ENCODE data around the gene CERK. TPM values are rescaled to one million over a fixed set of nuclear protein-coding genes. Genes with fewer than 3 reads are reported as not detected.

Gene CERK
- total RNA-seq, 1 donor from 2014 or later = 67.5 TPM

GRCh38 chr22:46779023-46779422 is 41.0 kb upstream of the CERK start:
- H3K36me3 Mint-ChIP-seq = peaks cover 4% of the 10 kb centered on the region
- peaks cover 38% of the 10 kb centered on the region for H3K4me1 Mint-ChIP-seq (ENCODE audit: unreplicated experiment)
- no peak for DNase-seq (ENCODE audit: extremely low spot score, unreplicated experiment)
- no peaks in the 10 kb centered on the region for H3K27me3 Mint-ChIP-seq
- no peak for TF ChIP-seq CTCF (conservative IDR thresholded peaks at IDR 0.05)
- H3K4me3 Mint-ChIP-seq = no peak overlapping the region
- no peaks in the 10 kb centered on the region for H3K9me3 Mint-ChIP-seq
- no peak overlapping the region for H3K27ac Mint-ChIP-seq

GRCh38 chr22:46777609-46777970 is 39.5 kb upstream of the CERK start:
- no peaks in the 10 kb centered on the region for H3K27me3 Mint-ChIP-seq
- no peaks in the 10 kb centered on the region for H3K9me3 Mint-ChIP-seq
- peak overlapping the region; percentile 27 for H3K27ac Mint-ChIP-seq
- no peak for DNase-seq (ENCODE audit: extremely low spot score, unreplicated experiment)
- no peaks in the 10 kb centered on the region for H3K36me3 Mint-ChIP-seq
- no peak for TF ChIP-seq CTCF (conservative IDR thresholded peaks at IDR 0.05)
- H3K4me1 Mint-ChIP-seq (ENCODE audit: unreplicated experiment) = peaks cover 41% of the 10 kb centered on the region
- H3K4me3 Mint-ChIP-seq = no peak overlapping the region

GRCh38 chr22:46776876-46777608 is 39.0 kb upstream of the CERK start:
- DNase-seq (ENCODE audit: extremely low spot score, unreplicated experiment) = no peak
- Mint-ChIP-seq H3K4me3 (no peak overlapping the region), H3K36me3 (no peaks in the 10 kb centered on the region), H3K9me3 (no peaks in the 10 kb centered on the region), H3K4me1 (ENCODE audit: unreplicated experiment) (peaks cover 41% of the 10 kb centered on the region), H3K27me3 (no peaks in the 10 kb centered on the region), H3K27ac (peak overlapping the region; percentile 88)
- no peak for TF ChIP-seq CTCF (conservative IDR thresholded peaks at IDR 0.05)

DNA sequence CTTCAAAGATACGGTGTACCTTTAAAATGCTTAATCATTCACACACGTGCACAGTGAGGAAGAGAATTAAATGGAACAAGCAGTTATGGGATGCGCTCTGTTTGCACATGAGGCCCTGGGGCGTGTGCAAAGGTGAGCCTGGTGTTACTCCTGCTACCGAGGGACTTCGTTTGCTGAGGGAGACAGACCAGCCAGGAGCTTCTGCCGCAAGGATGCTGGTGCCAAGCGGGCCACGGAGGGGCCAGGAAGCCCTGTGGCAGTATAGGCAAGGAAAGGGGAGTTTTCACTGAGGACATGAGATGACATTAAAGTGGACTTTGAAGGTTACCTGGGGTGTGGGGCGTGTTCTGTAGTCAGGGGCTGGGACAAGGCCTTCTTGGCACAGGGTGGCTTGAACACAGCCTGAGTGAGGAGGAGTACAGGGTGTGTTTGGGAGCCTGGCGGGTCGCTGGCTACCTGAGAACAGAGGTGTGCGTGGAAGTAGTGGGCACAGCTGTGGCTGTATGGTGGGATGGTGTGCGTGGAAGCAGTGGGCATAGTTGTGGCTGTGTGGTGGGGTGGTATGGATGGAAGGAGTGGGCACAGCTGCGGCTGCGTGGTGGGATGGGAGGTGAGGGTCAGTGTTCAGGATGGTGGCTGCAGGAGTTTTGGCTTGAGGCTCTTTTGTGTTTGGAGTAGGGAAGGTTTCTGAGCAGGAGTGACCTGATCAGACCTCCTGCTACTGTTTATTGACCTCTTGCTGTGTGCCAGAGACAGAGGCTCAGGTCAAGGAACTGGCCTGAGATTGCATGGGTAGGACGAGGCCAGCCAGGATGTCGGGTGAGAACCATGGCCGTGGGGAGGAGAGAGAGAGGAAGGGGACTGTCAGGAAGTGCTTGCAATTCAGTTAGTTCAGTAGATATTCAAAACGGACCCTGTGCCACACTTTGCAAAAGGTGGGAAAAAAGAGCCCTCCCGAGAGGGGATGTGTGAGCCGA is 38.1 kb upstream of the CERK start:
- no peak for DNase-seq (ENCODE audit: extremely low spot score, unreplicated experiment)
- no peaks in the 10 kb centered on the region for H3K27me3 Mint-ChIP-seq
- no peak for TF ChIP-seq CTCF (conservative IDR thresholded peaks at IDR 0.05)
- H3K4me3 Mint-ChIP-seq = peak overlapping the region; percentile 52
- no peaks in the 10 kb centered on the region for H3K36me3 Mint-ChIP-seq
- H3K9me3 Mint-ChIP-seq = no peaks in the 10 kb centered on the region
- H3K4me1 Mint-ChIP-seq (ENCODE audit: unreplicated experiment) = peaks cover 41% of the 10 kb centered on the region
- H3K27ac Mint-ChIP-seq = peak overlapping the region; percentile 88

DNA sequence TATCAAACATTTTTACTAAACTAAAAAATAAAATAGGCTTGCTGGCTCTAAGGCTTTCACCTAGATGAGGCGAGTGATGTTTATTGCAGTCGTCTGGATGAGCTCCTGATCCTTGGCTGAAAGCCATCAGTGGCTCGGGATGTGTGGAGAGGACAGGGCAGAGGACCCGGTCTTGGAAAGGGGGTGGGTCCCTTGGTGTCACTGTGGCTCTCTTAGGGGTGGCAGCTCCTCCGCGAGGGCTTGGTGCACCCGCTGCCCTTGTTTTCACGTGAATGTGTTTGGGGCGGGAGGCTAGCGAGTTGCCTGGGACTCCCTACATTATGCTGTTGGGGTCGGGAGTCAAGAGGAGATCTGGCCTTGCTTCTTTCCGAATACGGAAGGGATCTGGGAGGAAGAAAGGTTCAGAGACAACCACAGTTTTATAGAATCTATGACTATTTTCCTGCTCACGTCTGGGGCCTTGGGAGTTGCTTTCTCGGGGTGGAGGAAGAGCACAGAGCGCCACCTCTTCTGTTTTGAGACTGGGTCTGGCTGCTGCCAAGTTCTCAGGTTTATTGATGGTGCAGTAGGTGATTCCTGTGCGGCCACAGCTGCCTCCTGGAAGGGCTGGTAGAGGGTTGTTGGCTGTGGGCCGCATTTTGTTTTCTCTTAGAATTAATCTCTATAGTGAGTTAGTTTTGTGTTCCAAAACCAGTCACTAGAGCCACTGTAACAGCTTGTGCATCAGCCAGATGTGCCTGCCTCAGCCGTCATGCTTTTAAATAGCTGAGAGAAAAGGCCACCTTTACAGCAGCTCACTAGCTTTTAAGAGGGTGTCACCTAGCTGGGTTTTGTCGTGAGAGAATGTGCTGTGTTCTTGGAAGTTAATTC is 37.2 kb upstream of the CERK start:
- H3K9me3 Mint-ChIP-seq = no peaks in the 10 kb centered on the region
- H3K4me1 Mint-ChIP-seq (ENCODE audit: unreplicated experiment) = peaks cover 41% of the 10 kb centered on the region
- peak overlapping the region; percentile 4 for H3K4me3 Mint-ChIP-seq
- H3K27me3 Mint-ChIP-seq = no peaks in the 10 kb centered on the region
- no peak for DNase-seq (ENCODE audit: extremely low spot score, unreplicated experiment)
- H3K27ac Mint-ChIP-seq = peak overlapping the region; percentile 88
- TF ChIP-seq CTCF (conservative IDR thresholded peaks at IDR 0.05) = no peak
- H3K36me3 Mint-ChIP-seq = no peaks in the 10 kb centered on the region
